Large intestine (tissue), 3 donors: ENCODE results near the gene EPB41L4A. TPM values are rescaled to one million over a fixed set of nuclear protein-coding genes. Genes with fewer than 3 reads are reported as not detected.
"Not testable (repeated sequence)": the region's sequence is repeated elsewhere in the genome, so short reads cannot be mapped to it uniquely, and the experiment has no call there.

ENCODE experiments used
- DNase-seq, 2 donors: peaks; one replicate each; pipeline versions ENCODE4 v3.0.0 to v3.0.0-alpha.2; 2013
- H3K27ac ChIP-seq: one replicate; pipeline ENCODE4 v1.5.1; 2013; ENCODE audit warnings: low read length
- H3K27me3 ChIP-seq: 2 replicates; pipeline ENCODE4 v1.6.1; 2013; ENCODE audit warnings: low read length; ENCODE audit not compliant: control insufficient read depth, insufficient read depth
- H3K36me3 ChIP-seq: 2 replicates; pipeline ENCODE4 v1.6.1; 2013; ENCODE audit warnings: low read length; ENCODE audit not compliant: control insufficient read depth, insufficient read depth
- H3K4me1 ChIP-seq: one replicate; pipeline ENCODE4 v1.6.1; 2013; ENCODE audit warnings: low read length; ENCODE audit not compliant: control insufficient read depth, insufficient read depth
- H3K4me3 ChIP-seq: one replicate; pipeline ENCODE4 v1.5.1; 2013; ENCODE audit warnings: low read length
- H3K9me3 ChIP-seq: one replicate; pipeline ENCODE4 v1.6.1; 2013; ENCODE audit warnings: mild to moderate bottlenecking, low read depth, low read length, moderate library complexity; ENCODE audit not compliant: control insufficient read depth
- WGBS: methylation state at CpG from one replicate; pipeline ENCODE4 v1.1.5; 2013; ENCODE audit warnings: low lambda C conversion rate; ENCODE audit not compliant: insufficient coverage; 5-methylcytosine and 5-hydroxymethylcytosine counted together
- polyA plus RNA-seq: library from polyadenylated mRNA; unstranded; fragments of 120-200 nt; gene quantifications from one replicate; pipeline ENCODE4 v1.2.1, GENCODE V29; 2013

Gene EPB41L4A
- polyA plus RNA-seq, 1 donor = 2.2 TPM

GRCh38 chr5:112360740-112361139 lies 58.3 kb downstream of the EPB41L4A start:
- not testable (repeated sequence) for H3K9me3 ChIP-seq, DNase-seq, H3K4me3 ChIP-seq, H3K27me3 ChIP-seq, H3K4me1 ChIP-seq, H3K27ac ChIP-seq, H3K36me3 ChIP-seq
- no CpG with 5 or more reads among the region's 26 CpGs for WGBS

DNA sequence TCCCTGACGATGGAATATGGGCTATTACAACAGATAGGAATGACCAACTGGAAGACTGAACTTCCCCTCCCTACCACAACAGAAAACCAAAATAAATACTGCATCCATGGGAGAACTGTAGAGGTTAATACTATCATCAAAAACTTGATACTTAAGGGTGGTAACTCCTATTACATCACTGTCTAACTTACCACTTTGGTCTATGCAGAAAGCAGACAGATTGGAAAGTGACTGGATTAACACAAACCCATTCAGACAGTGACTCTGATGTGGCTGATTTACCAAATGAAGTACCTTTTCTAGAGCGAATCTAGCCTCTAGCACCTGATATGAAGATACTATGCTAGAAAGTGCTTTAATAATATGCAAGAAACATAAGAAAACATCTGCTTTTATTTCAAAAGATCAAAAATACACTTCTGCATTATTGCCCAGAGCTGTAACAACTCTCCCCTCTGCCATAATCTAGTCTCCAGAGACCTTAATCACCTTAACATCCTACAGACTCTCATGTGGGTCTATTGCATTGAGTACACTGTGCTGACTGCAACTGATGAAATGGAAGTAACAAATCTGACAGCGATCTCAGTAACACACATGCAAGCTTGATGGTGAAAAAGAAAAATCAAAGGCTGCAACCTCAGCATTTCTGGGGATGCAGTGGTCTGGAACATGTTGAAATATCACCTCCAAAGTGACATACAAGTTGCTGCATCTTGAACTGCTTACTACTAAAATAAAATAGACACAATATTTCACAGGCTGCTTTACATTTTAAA lies 62.7 kb downstream of the EPB41L4A start:
- Histone ChIP-seq H3K36me3 (no peaks in the 10 kb centered on the region), H3K4me1 (no peaks in the 10 kb centered on the region), H3K4me3 (no peak overlapping the region), H3K9me3 (no peaks in the 10 kb centered on the region), H3K27ac (no peak overlapping the region), H3K27me3 (no peaks in the 10 kb centered on the region)
- DNase-seq = no peak
- 100% methylated on average over 1 of the region's 3 CpGs for WGBS

- DNase-seq = no peak
- no peaks in the 10 kb centered on the region for H3K36me3 ChIP-seq
- no peaks in the 10 kb centered on the region for H3K27me3 ChIP-seq
- WGBS = 100% methylated on average over 1 of the region's 5 CpGs
- no peak overlapping the region for H3K27ac ChIP-seq
- no peak overlapping the region for H3K4me3 ChIP-seq
- no peaks in the 10 kb centered on the region for H3K9me3 ChIP-seq
- no peaks in the 10 kb centered on the region for H3K4me1 ChIP-seq
Measured at GRCh38 chr5:112355058-112355685, 63.9 kb downstream of the EPB41L4A start.

- no peaks in the 10 kb centered on the region for H3K27me3 ChIP-seq
- H3K27ac ChIP-seq = no peak overlapping the region
- H3K4me1 ChIP-seq = no peaks in the 10 kb centered on the region
- no CpG with 5 or more reads among the region's 3 CpGs for WGBS
- no peak for DNase-seq
- H3K9me3 ChIP-seq = no peaks in the 10 kb centered on the region
- H3K36me3 ChIP-seq = no peaks in the 10 kb centered on the region
- no peak overlapping the region for H3K4me3 ChIP-seq
Measured at GRCh38 chr5:112353678-112354077, 65.4 kb downstream of the EPB41L4A start.

- Histone ChIP-seq H3K4me3 (no peak overlapping the region), H3K27ac (no peak overlapping the region), H3K27me3 (no peaks in the 10 kb centered on the region), H3K9me3 (no peaks in the 10 kb centered on the region), H3K4me1 (no peaks in the 10 kb centered on the region), H3K36me3 (no peaks in the 10 kb centered on the region)
- no peak for DNase-seq
- WGBS = 80% methylated on average over 3 of the region's 3 CpGs
Measured at GRCh38 chr5:112351225-112351624, 67.9 kb downstream of the EPB41L4A start.

- H3K4me1 ChIP-seq = no peaks in the 10 kb centered on the region
- WGBS = 95% methylated on average over 2 of the region's 2 CpGs
Measured at GRCh38 chr5:112350626-112351025, 68.5 kb downstream of the EPB41L4A start.

DNA sequence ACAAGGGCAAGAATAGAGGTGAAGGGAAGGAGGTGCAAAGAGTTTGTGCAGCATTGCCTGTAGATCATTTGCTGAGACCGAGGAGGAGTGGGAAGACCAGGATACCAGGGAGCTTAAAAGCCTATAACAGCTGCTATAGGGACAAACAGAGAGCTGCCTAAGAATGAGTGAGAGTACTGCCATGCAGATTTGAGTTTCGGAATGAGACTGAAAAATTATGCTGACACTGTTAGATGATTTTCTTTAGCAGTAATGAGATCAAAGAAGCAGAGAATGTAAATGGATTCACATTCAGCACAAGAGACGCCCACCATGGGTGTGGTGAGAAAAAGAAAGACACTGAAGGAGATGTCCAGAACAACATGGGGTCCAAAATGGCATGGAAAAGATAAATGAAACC lies 69.7 kb downstream of the EPB41L4A start:
- H3K36me3 ChIP-seq = no peaks in the 10 kb centered on the region
- H3K4me3 ChIP-seq = no peak overlapping the region
- H3K27me3 ChIP-seq = no peaks in the 10 kb centered on the region
- no peak for DNase-seq
- H3K9me3 ChIP-seq = no peaks in the 10 kb centered on the region
- no peaks in the 10 kb centered on the region for H3K4me1 ChIP-seq
- 66% methylated on average over 2 of the region's 3 CpGs for WGBS
- H3K27ac ChIP-seq = no peak overlapping the region

More at GRCh38 chr5:112350626-112351025, 68.5 kb downstream of the EPB41L4A start:
- Histone ChIP-seq H3K9me3 (no peaks in the 10 kb centered on the region), H3K27me3 (no peaks in the 10 kb centered on the region), H3K36me3 (no peaks in the 10 kb centered on the region), H3K27ac (no peak overlapping the region), H3K4me3 (no peak overlapping the region)
- no peak for DNase-seq

GRCh38 chr5:112348915-112349314 lies 70.2 kb downstream of the EPB41L4A start:
- WGBS = 90% methylated on average over 2 of the region's 2 CpGs
- H3K36me3 ChIP-seq = no peaks in the 10 kb centered on the region

DNA sequence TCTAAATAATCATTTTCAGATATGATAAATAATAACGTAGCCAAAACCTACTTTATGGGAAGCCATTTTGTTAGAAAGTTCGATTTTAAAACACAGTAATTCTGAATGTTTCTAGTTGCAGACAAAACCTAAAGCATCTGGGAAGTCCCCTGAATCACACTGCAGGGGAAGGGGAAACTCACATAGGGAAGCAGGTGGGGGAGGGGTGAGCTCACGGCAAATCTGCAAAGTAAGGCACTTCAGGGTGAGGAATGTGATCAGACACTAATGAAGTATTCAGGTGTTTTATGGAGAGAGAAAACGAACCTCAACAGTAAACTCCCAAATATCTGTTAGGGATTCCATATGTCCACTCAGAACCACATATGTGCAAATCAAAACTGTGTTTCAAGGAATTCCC lies 70.7 kb downstream of the EPB41L4A start:
- Histone ChIP-seq H3K4me3 (no peak overlapping the region), H3K9me3 (no peaks in the 10 kb centered on the region), H3K27me3 (no peaks in the 10 kb centered on the region), H3K36me3 (no peaks in the 10 kb centered on the region), H3K27ac (no peak overlapping the region), H3K4me1 (no peaks in the 10 kb centered on the region)
- no peak for DNase-seq
- 82% methylated on average over 2 of the region's 4 CpGs for WGBS

More at GRCh38 chr5:112348915-112349314, 70.2 kb downstream of the EPB41L4A start:
- H3K4me1 ChIP-seq = no peaks in the 10 kb centered on the region
- H3K4me3 ChIP-seq = no peak overlapping the region
- no peaks in the 10 kb centered on the region for H3K27me3 ChIP-seq
- no peak overlapping the region for H3K27ac ChIP-seq
- H3K9me3 ChIP-seq = no peaks in the 10 kb centered on the region
- DNase-seq = no peak

GRCh38 chr5:112346411-112347044 lies 72.5 kb downstream of the EPB41L4A start:
- WGBS = 60% methylated on average over 1 of the region's 3 CpGs
- H3K4me3 ChIP-seq = no peak overlapping the region
- H3K27me3 ChIP-seq = no peaks in the 10 kb centered on the region
- H3K27ac ChIP-seq = no peak overlapping the region
- H3K9me3 ChIP-seq = no peaks in the 10 kb centered on the region
- no peaks in the 10 kb centered on the region for H3K4me1 ChIP-seq
- DNase-seq = no peak
- H3K36me3 ChIP-seq = no peaks in the 10 kb centered on the region
